K562 (cell line): ENCODE measurements around the gene ZNF324B. TPM values are rescaled to one million over a fixed set of nuclear protein-coding genes. Genes with fewer than 3 reads are reported as not detected.

ENCODE experiments used
- CBX8 ChIP-seq: fragments of 200-600 bp; sonication (generic); IDR thresholded peaks from 2 replicates; pipeline ENCODE4 v1.6.1; 2012; ENCODE audit warnings: borderline replicate concordance, mixed run types, low read depth, mild to moderate bottlenecking, moderate library complexity, mixed read lengths, low read length, control low read depth, inconsistent platforms; ENCODE audit not compliant: poor library complexity, severe bottlenecking; ENCODE audit errors: extremely low read depth
- ID3 ChIP-seq, 2 experiments: fragments of 250-450 bp in 1 of 2; fragments of 450-650 bp in 1 of 2; sonication (Bioruptor Pico) in 1 of 2; IDR thresholded peaks; 2 replicates each; pipeline versions ENCODE4 v1.6.1 to v1.8.0; 2016 to 2021; ENCODE audit warnings: mild to moderate bottlenecking in 2 of 2, moderate library complexity in 2 of 2, missing compliant biosample characterization in 1 of 2, missing genetic modification characterization in 1 of 2
- NONO ChIP-seq, 2 experiments: fragments of 200-400 bp in 1 of 2; fragments of 450-650 bp in 1 of 2; formaldehyde crosslinking in 1 of 2; IDR thresholded peaks; 2 replicates each; pipeline ENCODE4 v1.6.1; 2017; ENCODE audit warnings: low read depth in 2 of 2, mild to moderate bottlenecking in 2 of 2, moderate library complexity in 2 of 2, low read length in 1 of 2
- PTRF ChIP-seq: fragments of 450-650 bp; IDR thresholded peaks from 2 replicates; pipeline ENCODE4 v1.6.1; 2016; ENCODE audit warnings: mild to moderate bottlenecking, missing genetic modification characterization, missing compliant biosample characterization
- SIN3B ChIP-seq: fragments of 450-650 bp; IDR thresholded peaks from 2 replicates; pipeline ENCODE4 v1.6.1; 2017; ENCODE audit warnings: low read depth, mild to moderate bottlenecking, moderate library complexity
- SMARCC2 ChIP-seq: fragments of 450-650 bp; IDR thresholded peaks from 2 replicates; pipeline ENCODE4 v1.6.1; 2017; ENCODE audit warnings: antibody characterized with exemption, moderate library complexity, mild to moderate bottlenecking, low read depth
- polyA plus RNA-seq, 8 experiments: library from polyadenylated mRNA; depleted of rRNA in 4 of 8; stranded (reverse) in 5 of 8; unstranded in 3 of 8; fragments of >200 nt; fragmentation: Nextera tagmentation in 2 of 8; fragmentation: Illumina TruSeq in 1 of 8; extraction: Ambion mirVana in 2 of 8; extraction: Trizol in 1 of 8; gene quantifications; 2 replicates each; pipeline versions ENCODE4 v1.2.1 to v1.2.3, GENCODE V29; 2011 to 2014; ENCODE audit warnings: inconsistent platforms in 1 of 8, missing spikeins in 1 of 8
- total RNA-seq, 7 experiments: library from RNA; depleted of rRNA in 6 of 7; stranded (reverse); fragments of >200 nt in 6 of 7; fragmentation: Illumina TruSeq in 2 of 7; extraction: Trizol in 2 of 7; gene quantifications; 2 replicates each; pipeline versions ENCODE4 v1.2.1 to v1.2.3, GENCODE V29; 2011 to 2021; ENCODE audit warnings: low replicate concordance in 1 of 7
- TF ChIP-seq, protein P1 (sequence below): fragments of 250-450 bp; sonication (Bioruptor Pico); IDR thresholded peaks from 2 replicates; pipeline ENCODE4 v1.5.0; 2021; ENCODE audit warnings: mild to moderate bottlenecking, moderate library complexity
- TF ChIP-seq, protein P2 (sequence below): sonication (generic); formaldehyde crosslinking; IDR thresholded peaks from 2 replicates; pipeline ENCODE4 v1.8.0; 2022; ENCODE audit warnings: mild to moderate bottlenecking, low read depth, missing genetic modification reagents
- TF ChIP-seq, protein P3 (sequence below), 2 experiments: fragments of 450-650 bp; IDR thresholded peaks; 2 replicates each; pipeline ENCODE4 v1.6.1; 2016

Gene ZNF324B
- total and polyA plus RNA-seq, 9 of the 15 experiments (the other 6 are each of a cell fraction or from before 2014, with no cell fraction given), result 0.20 to 13.5 (median 5.7) TPM

DNA sequence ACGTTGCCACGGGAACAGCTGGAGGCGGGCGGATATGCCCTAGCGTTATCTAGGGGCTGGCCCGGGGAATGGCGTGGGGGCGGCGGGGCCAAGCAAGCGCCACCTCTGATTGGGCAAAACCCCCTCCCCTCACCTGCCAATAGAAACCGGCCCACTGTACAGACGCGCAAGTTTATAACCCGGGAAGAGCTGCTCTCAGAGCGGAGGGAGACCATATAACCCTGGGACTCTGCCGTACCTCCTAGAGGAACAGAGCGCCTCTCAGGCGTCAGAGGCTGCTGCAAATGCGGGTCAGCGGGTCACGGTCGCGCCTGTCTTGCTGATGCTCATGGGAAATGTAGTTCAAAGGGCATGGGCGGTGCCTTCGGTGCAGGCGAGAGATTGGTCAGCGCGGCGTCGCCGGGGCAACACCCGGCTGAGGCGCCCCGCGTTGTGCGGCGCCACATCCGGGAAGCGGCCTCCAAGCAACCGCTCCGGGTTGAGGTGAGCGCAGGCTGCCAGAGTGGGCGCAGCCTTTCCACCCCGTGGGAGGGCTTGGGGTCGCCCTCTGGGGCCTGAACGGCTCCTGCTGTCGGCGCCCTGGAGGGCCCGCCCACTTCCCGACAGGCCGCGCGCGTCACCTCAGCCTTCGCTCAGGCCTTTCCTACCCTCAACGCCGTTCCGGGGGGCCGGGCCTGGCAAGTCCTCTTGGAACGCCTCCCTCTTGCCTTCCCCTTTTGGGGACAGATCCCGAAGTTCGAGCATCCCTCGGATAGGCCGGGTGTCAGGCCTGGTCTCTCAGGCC lies 24.5 kb downstream of the ZNF324B start, which contains the start of gene ZNF446 (continued):
- TF ChIP-seq, protein P1, sequence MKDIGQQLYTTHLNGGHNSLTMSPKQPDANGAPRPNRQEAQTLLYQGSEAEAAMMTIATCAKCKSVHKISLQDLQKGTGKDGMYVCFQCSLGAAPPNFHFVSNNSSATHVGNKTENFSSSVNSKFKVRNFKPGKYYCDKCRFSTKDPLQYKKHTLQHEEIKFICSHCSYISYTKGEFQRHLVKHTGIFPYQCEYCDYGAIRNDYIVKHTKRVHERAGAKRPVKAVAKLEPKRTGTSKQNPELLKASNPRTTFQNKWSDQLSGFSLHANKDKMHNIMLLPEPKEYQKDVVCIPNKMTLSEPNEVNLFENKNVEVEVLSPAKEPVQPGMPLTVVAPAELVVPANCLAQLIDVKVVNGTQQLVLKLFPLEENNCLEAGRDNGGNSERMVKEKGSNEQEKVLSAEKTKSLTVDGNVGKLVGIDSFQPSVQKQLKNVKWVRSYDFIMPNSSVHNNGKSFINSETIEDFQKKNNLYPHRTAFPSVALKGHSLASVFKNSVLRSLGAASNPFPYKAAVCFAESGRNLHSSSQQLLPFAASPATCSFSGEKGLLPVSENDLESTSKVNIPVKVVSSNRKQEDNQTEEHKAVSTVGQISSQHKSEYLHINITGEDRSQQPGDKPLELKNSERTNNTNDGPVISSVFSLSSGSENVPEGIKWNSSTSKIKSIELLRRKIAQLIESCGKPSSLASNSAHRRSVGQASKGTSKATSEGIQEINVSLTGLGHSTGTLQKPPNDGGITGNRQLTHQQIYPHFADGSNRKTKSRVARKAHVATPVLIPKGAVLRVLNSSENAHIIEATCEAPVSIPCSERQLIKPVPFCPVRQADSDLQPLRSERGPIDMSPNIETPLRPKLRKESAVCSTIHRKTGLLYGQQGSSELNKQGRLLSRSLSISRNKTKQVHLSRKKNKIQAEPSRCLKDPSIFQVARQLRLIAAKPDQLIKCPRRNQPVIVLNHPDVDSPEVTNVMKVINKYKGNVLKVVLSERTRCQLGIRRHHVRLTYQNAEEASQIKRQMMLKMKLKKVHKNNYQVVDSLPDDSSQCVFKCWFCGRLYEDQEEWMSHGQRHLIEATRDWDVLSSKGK (CRISPR knock-in tag), result no peak
- TF ChIP-seq CBX8, result no peak
- TF ChIP-seq NONO (IDR thresholded peaks at IDR 0.05; ENCODE audit: low read depth in 2 of 2, low read length in 1 of 2), result peak in 1 of 2 experiments; percentile 24; a peak in 1 of 4 replicates
- no peak for TF ChIP-seq ID3 (CRISPR knock-in tag; IDR thresholded peaks at IDR 0.05)
- TF ChIP-seq ID3 (tag; IDR thresholded peaks at IDR 0.05), result 0 out of 2 replicates have a peak, but pooled peaks have one; percentile 33
- TF ChIP-seq SMARCC2, result no peak
- TF ChIP-seq SIN3B, result peak; percentile 52; the same call in 1 of the 2 replicates
- TF ChIP-seq, protein P2, sequence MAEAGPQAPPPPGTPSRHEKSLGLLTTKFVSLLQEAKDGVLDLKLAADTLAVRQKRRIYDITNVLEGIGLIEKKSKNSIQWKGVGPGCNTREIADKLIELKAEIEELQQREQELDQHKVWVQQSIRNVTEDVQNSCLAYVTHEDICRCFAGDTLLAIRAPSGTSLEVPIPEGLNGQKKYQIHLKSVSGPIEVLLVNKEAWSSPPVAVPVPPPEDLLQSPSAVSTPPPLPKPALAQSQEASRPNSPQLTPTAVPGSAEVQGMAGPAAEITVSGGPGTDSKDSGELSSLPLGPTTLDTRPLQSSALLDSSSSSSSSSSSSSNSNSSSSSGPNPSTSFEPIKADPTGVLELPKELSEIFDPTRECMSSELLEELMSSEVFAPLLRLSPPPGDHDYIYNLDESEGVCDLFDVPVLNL (CRISPR knock-in tag), result no peak
- TF ChIP-seq PTRF (tag), result no peak
- TF ChIP-seq, protein P3, sequence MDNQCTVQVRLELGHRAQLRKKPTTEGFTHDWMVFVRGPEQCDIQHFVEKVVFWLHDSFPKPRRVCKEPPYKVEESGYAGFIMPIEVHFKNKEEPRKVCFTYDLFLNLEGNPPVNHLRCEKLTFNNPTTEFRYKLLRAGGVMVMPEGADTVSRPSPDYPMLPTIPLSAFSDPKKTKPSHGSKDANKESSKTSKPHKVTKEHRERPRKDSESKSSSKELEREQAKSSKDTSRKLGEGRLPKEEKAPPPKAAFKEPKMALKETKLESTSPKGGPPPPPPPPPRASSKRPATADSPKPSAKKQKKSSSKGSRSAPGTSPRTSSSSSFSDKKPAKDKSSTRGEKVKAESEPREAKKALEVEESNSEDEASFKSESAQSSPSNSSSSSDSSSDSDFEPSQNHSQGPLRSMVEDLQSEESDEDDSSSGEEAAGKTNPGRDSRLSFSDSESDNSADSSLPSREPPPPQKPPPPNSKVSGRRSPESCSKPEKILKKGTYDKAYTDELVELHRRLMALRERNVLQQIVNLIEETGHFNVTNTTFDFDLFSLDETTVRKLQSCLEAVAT (IDR thresholded peaks at IDR 0.05), result no peak
